Measurements from ENCODE around the gene ANKRD10. TPM values are rescaled to one million over a fixed set of nuclear protein-coding genes. Genes with fewer than 3 reads are reported as not detected.
"Not testable (repeated sequence)": the region's sequence is repeated elsewhere in the genome, so short reads cannot be mapped to it uniquely, and the experiment has no call there.

ANKRD10 gene
- total RNA-seq, 1 donor from 2014 or later = 138 TPM

GRCh38 chr13:110867380-110867779 lies 47.5 kb downstream of the ANKRD10 start:
- DNase-seq (ENCODE audit: low spot score) = no peak

- DNase-seq (ENCODE audit: low spot score) = no peak
Measured at GRCh38 chr13:110866491-110867170, 48.2 kb downstream of the ANKRD10 start.

- no peak for DNase-seq (ENCODE audit: low spot score)
Measured at GRCh38 chr13:110863685-110864084, 51.2 kb downstream of the ANKRD10 start.

- no peak for DNase-seq (ENCODE audit: low spot score)
Measured at GRCh38 chr13:110860983-110861382, 53.9 kb downstream of the ANKRD10 start.

- no peak for DNase-seq (ENCODE audit: low spot score)
Measured at GRCh38 chr13:110856942-110857835, 57.7 kb downstream of the ANKRD10 start.

GRCh38 chr13:110855363-110855762 lies 59.5 kb downstream of the ANKRD10 start:
- DNase-seq (ENCODE audit: low spot score) = no peak

GRCh38 chr13:110854866-110855265 lies 60.0 kb downstream of the ANKRD10 start:
- no peak for DNase-seq (ENCODE audit: low spot score)

GRCh38 chr13:110853235-110853721 lies 61.6 kb downstream of the ANKRD10 start:
- DNase-seq (ENCODE audit: low spot score) = no peak

- DNase-seq (ENCODE audit: low spot score) = no peak
Measured at GRCh38 chr13:110850840-110851239, 64.0 kb downstream of the ANKRD10 start.

- no peak for DNase-seq (ENCODE audit: low spot score)
Measured at GRCh38 chr13:110850006-110850405, 64.9 kb downstream of the ANKRD10 start.

- DNase-seq (ENCODE audit: low spot score) = no peak
Measured at GRCh38 chr13:110845520-110845919, 69.3 kb downstream of the ANKRD10 start.

- no peak for DNase-seq (ENCODE audit: low spot score)
Measured at GRCh38 chr13:110841846-110842245, 73.0 kb downstream of the ANKRD10 start.

GRCh38 chr13:110841406-110841805 lies 73.5 kb downstream of the ANKRD10 start:
- no peak for DNase-seq (ENCODE audit: low spot score)

- DNase-seq (ENCODE audit: low spot score) = no peak
Measured at GRCh38 chr13:110838867-110839538, 75.9 kb downstream of the ANKRD10 start.

- DNase-seq (ENCODE audit: low spot score) = no peak
Measured at GRCh38 chr13:110838116-110838515, 76.8 kb downstream of the ANKRD10 start.

- DNase-seq (ENCODE audit: low spot score) = not testable (repeated sequence)
Measured at GRCh38 chr13:110837397-110838061, 77.3 kb downstream of the ANKRD10 start.

GRCh38 chr13:110836605-110836903 lies 78.3 kb downstream of the ANKRD10 start:
- DNase-seq (ENCODE audit: low spot score) = peak; percentile 14

GRCh38 chr13:110835721-110836604 lies 78.9 kb downstream of the ANKRD10 start:
- no peak for DNase-seq (ENCODE audit: low spot score)

GRCh38 chr13:110834572-110834971 lies 80.3 kb downstream of the ANKRD10 start:
- DNase-seq (ENCODE audit: low spot score) = no peak

GRCh38 chr13:110832531-110832930 lies 82.3 kb downstream of the ANKRD10 start:
- no peak for DNase-seq (ENCODE audit: low spot score)

GRCh38 chr13:110832205-110832479 lies 82.7 kb downstream of the ANKRD10 start:
- peak; percentile 9 for DNase-seq (ENCODE audit: low spot score)
